Natural killer cell (primary cell): ENCODE measurements around the gene MDM4. TPM values are rescaled to one million over a fixed set of nuclear protein-coding genes. Genes with fewer than 3 reads are reported as not detected.

Experiments
- ATAC-seq, 3 donors: fragments of 150-1000 bp in 2 of 3; fragments of 200-7000 bp in 1 of 3; cut with Tn5 transposase; 1 replicate in 1 of 3; 2 replicates in 2 of 3; pipeline ENCODE4 v1.10.0; 2021; ENCODE audit warnings: mild to moderate bottlenecking in 2 of 3, moderate library complexity in 2 of 3
- DNase-seq, 2 donors: peaks; one replicate each; pipeline versions ENCODE4 v3.0.0 to v3.0.0-alpha.2; 2013 to 2021; ENCODE audit warnings: mixed read lengths in 1 of 2
- H3K27ac ChIP-seq: one replicate; pipeline ENCODE4 v1.5.1; 2013; ENCODE audit warnings: mild to moderate bottlenecking, low read length
- H3K27me3 ChIP-seq: one replicate; pipeline ENCODE4 v1.6.1; 2013; ENCODE audit warnings: low read length; ENCODE audit not compliant: control insufficient read depth, insufficient read depth
- H3K36me3 ChIP-seq: one replicate; pipeline ENCODE4 v1.6.1; 2013; ENCODE audit warnings: low read length; ENCODE audit not compliant: control insufficient read depth, insufficient read depth
- H3K4me1 ChIP-seq: one replicate; pipeline ENCODE4 v1.6.1; 2013; ENCODE audit warnings: low read length; ENCODE audit not compliant: control insufficient read depth, insufficient read depth
- H3K4me3 ChIP-seq: one replicate; pipeline ENCODE4 v1.5.1; 2013; ENCODE audit warnings: low read length
- H3K9me3 ChIP-seq: one replicate; pipeline ENCODE4 v1.6.1; 2013; ENCODE audit warnings: low read length; ENCODE audit not compliant: control insufficient read depth, insufficient read depth
- H3K27ac Mint-ChIP-seq, 2 donors: one replicate each; pipeline ENCODE4 v1.8.0; 2022; ENCODE audit warnings: mild to moderate bottlenecking in 2 of 2, mixed read lengths in 2 of 2, moderate library complexity in 1 of 2
- H3K27me3 Mint-ChIP-seq, 2 donors: one replicate each; pipeline ENCODE4 v1.8.0; 2022; ENCODE audit warnings: low read depth in 2 of 2, mixed read lengths in 2 of 2
- H3K36me3 Mint-ChIP-seq: one replicate; pipeline ENCODE4 v1.8.0; 2022; ENCODE audit warnings: mixed read lengths
- H3K4me1 Mint-ChIP-seq, 2 donors: one replicate each; pipeline ENCODE4 v1.8.0; 2022; ENCODE audit warnings: mixed read lengths in 2 of 2
- H3K4me3 Mint-ChIP-seq: one replicate; pipeline ENCODE4 v1.8.0; 2022; ENCODE audit warnings: mild to moderate bottlenecking, moderate library complexity, mixed read lengths
- H3K9me3 Mint-ChIP-seq, 2 donors: one replicate each; pipeline ENCODE4 v1.8.0; 2022; ENCODE audit warnings: mixed read lengths in 2 of 2
- CTCF ChIP-seq: fragments of 200-600 bp; IDR thresholded peaks from one replicate; pipeline ENCODE4 v1.8.0; 2022; ENCODE audit warnings: antibody characterized with exemption
- WGBS: methylation state at CpG from one replicate; pipeline ENCODE4 v1.1.7; 2013; ENCODE audit warnings: missing lambda C conversion rate; ENCODE audit not compliant: insufficient coverage; 5-methylcytosine and 5-hydroxymethylcytosine counted together
- intact Hi-C: fragments of 100-400 bp; cut with micrococcal nuclease; formaldehyde crosslinking; loops from one replicate; pipeline ENCODE4 v1.14.2; 2022
- total RNA-seq, 4 donors: library from RNA; stranded (reverse); fragments of 120-200 nt in 1 of 4; gene quantifications; one replicate each; pipeline versions ENCODE4 v1.2.3 to v1.2.4, GENCODE V29; 2013 to 2022

The MDM4 gene
- total RNA-seq, 3 donors from 2014 or later (not counting 1 experiment from before 2014, with no cell fraction given), result 295 to 324 (median 296) TPM

- peaks cover 9% of the 10 kb centered on the region for H3K4me1 ChIP-seq
- Mint-ChIP-seq H3K27me3 (no peaks in the 10 kb centered on the region), H3K4me3 (no peak overlapping the region), H3K36me3 (no peaks in the 10 kb centered on the region), H3K4me1 (peaks cover 6 to 17% of the 10 kb centered on the region in 2 donors), H3K9me3 (no peaks in the 10 kb centered on the region), H3K27ac (no peak overlapping the region)
- H3K27me3 ChIP-seq, result no peaks in the 10 kb centered on the region
- H3K9me3 ChIP-seq, result no peaks in the 10 kb centered on the region
- TF ChIP-seq CTCF, result no peak
- ATAC-seq (no peak), DNase-seq (no peak)
- H3K27ac ChIP-seq, result no peak overlapping the region
- H3K4me3 ChIP-seq, result no peak overlapping the region
- peaks cover 16% of the 10 kb centered on the region for H3K36me3 ChIP-seq
- intact Hi-C loops, result no loop called here
- 93% methylated on average over 5 of the region's 8 CpGs for WGBS
Measured at GRCh38 chr1:204574016-204574864, 58.0 kb downstream of the MDM4 start.

DNA sequence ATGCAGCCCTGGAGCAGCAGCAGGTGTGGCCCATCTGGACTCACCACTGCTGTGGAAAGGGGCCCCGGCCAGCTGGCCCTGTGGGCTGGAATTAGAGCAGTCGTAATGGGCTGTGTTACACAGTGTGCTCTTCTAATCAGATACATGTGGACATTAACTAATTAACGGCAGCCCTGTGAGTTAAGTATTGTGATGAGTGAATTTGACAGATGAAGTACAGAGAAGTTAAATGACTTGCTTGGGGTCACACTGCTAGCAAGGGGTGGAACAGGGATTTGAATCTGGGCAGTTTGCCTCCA, 58.6 kb downstream of the MDM4 start:
- no peak for ATAC-seq
- H3K27ac Mint-ChIP-seq, result no peak overlapping the region
- no peaks in the 10 kb centered on the region for H3K27me3 ChIP-seq

GRCh38 chr1:204575221-204576190, 59.3 kb downstream of the MDM4 start:
- Histone ChIP-seq H3K4me1 (peaks cover 17% of the 10 kb centered on the region), H3K4me3 (no peak overlapping the region), H3K36me3 (peaks cover 16% of the 10 kb centered on the region), H3K27ac (no peak overlapping the region), H3K9me3 (no peaks in the 10 kb centered on the region), H3K27me3 (no peaks in the 10 kb centered on the region)
- Mint-ChIP-seq H3K9me3 (no peaks in the 10 kb centered on the region), H3K4me3 (no peak overlapping the region), H3K27me3 (no peaks in the 10 kb centered on the region), H3K36me3 (no peaks in the 10 kb centered on the region), H3K27ac (no peak overlapping the region), H3K4me1 (peaks cover 15 to 26% of the 10 kb centered on the region in 2 donors)
- WGBS, result 96% methylated on average over 11 of the region's 13 CpGs
- TF ChIP-seq CTCF, result no peak
- ATAC-seq (no peak), DNase-seq (no peak)
- intact Hi-C loops, result no loop called here

More for the DNA sequence above, 58.6 kb downstream of the MDM4 start:
- 96% methylated on average over 3 of the region's 3 CpGs for WGBS
- H3K4me1 ChIP-seq, result peaks cover 14% of the 10 kb centered on the region
- peaks cover 16% of the 10 kb centered on the region for H3K36me3 ChIP-seq
- no peak overlapping the region for H3K27ac ChIP-seq
- Mint-ChIP-seq H3K4me1 (peaks cover 8 to 19% of the 10 kb centered on the region in 2 donors), H3K27me3 (no peaks in the 10 kb centered on the region), H3K9me3 (no peaks in the 10 kb centered on the region), H3K4me3 (no peak overlapping the region), H3K36me3 (no peaks in the 10 kb centered on the region)
- intact Hi-C loops, result no loop called here
- DNase-seq, result no peak
- no peak for TF ChIP-seq CTCF
- no peak overlapping the region for H3K4me3 ChIP-seq
- H3K9me3 ChIP-seq, result no peaks in the 10 kb centered on the region
